ENCODE results near the gene ZSCAN5B. TPM values are rescaled to one million over a fixed set of nuclear protein-coding genes. Genes with fewer than 3 reads are reported as not detected.

ZSCAN5B gene
- total and polyA plus RNA-seq, 2 of the 13 experiments (the other 11 are each of a cell fraction or from before 2014, with no cell fraction given): not detected

DNA sequence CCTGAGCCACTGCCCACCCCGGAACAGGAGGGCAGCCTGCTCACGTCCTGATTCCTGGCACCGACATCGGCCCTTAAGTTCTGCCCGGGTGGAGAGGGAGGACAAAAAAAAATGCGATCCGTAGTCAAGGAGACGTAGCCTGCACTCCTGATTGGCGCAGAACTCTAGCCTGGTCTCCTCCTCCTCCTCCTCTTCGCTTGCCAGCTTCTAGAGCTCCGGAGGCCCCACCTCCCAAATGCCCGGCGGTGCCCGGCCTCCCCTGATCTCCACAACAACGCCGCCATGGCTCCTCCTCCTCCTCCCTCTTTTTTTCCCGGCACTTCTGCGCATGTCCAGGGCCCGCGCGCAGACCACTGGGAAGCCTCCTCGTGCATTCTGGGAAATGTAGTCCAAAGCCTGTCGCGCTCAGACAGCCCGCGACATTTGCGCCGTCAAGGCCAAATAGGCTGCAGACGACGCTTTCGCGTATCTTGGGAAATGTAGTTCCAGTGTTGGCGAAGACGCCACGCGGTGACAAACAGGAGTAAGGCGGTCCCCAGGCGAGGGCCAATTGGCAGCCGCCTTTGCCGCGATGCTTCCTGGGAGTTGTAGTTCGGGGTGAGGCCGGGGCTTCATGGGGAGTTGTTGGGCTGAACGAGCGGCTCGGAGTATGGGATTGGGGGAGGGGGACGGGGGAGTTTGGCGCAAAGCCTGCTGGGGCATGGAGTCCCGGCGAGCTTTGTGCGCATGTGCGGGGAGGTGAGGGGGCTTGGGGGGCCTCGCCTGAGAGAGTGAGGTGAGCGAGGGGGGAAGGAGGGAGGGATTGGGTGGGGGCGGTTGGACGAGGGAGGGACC is 56.8 kb downstream of the ZSCAN5B start, which contains the start of gene ZNF444 (continued):
- TF ChIP-seq, protein P1, sequence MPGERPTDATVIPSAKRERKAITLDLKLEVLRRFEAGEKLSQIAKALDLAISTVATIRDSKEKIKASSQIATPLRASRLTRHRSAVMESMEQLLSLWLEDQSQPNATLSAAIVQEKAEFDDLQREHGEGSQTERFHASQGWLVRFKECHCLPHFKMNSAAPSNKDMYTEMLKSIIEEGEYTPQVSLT (CRISPR knock-in tag; IDR thresholded peaks at IDR 0.05; ENCODE audit: borderline replicate concordance, low read depth): no peak
- TF ChIP-seq ZNF317 (CRISPR knock-in tag; IDR thresholded peaks at IDR 0.05) (no peak; the same call in 1 of the 2 replicates), SALL2 (CRISPR knock-in tag; IDR thresholded peaks at IDR 0.05) (peak; percentile 80; the same call in 1 of the 2 replicates), ZNF709 (CRISPR knock-in tag; IDR thresholded peaks at IDR 0.05) (no peak), CEBPG (CRISPR knock-in tag; IDR thresholded peaks at IDR 0.05) (no peak), HNF4G (IDR thresholded peaks at IDR 0.05; ENCODE audit: borderline replicate concordance, low read depth, low read length) (no peak), HNF4G (CRISPR knock-in tag; IDR thresholded peaks at IDR 0.05; ENCODE audit: borderline replicate concordance, low read depth) (no peak), PRMT3 (CRISPR knock-in tag; IDR thresholded peaks at IDR 0.05; ENCODE audit: borderline replicate concordance, low read depth) (no peak), FOSL1 (CRISPR knock-in tag; IDR thresholded peaks at IDR 0.05; ENCODE audit: borderline replicate concordance) (no peak), ZNF781 (CRISPR knock-in tag; IDR thresholded peaks at IDR 0.05; ENCODE audit: borderline replicate concordance, not compliant biosample characterization) (no peak), ZSCAN31 (CRISPR knock-in tag; IDR thresholded peaks at IDR 0.05; ENCODE audit: low read depth) (peak; percentile 86; the same call in 1 of the 2 replicates), ZNF788 (CRISPR knock-in tag; IDR thresholded peaks at IDR 0.05; ENCODE audit: borderline replicate concordance) (peak; percentile 78; the same call in 1 of the 2 replicates), ZFX (CRISPR knock-in tag; IDR thresholded peaks at IDR 0.05; ENCODE audit: low read depth) (peak; percentile 70; the same call in 1 of the 2 replicates)
- TF ChIP-seq, protein P2, sequence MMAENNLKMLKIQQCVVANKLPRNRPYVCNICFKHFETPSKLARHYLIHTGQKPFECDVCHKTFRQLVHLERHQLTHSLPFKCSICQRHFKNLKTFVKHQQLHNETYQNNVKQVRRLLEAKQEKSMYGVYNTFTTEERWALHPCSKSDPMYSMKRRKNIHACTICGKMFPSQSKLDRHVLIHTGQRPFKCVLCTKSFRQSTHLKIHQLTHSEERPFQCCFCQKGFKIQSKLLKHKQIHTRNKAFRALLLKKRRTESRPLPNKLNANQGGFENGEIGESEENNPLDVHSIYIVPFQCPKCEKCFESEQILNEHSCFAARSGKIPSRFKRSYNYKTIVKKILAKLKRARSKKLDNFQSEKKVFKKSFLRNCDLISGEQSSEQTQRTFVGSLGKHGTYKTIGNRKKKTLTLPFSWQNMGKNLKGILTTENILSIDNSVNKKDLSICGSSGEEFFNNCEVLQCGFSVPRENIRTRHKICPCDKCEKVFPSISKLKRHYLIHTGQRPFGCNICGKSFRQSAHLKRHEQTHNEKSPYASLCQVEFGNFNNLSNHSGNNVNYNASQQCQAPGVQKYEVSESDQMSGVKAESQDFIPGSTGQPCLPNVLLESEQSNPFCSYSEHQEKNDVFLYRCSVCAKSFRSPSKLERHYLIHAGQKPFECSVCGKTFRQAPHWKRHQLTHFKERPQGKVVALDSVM (CRISPR knock-in tag; IDR thresholded peaks at IDR 0.05): peak; percentile 67
- TF ChIP-seq, protein P3, sequence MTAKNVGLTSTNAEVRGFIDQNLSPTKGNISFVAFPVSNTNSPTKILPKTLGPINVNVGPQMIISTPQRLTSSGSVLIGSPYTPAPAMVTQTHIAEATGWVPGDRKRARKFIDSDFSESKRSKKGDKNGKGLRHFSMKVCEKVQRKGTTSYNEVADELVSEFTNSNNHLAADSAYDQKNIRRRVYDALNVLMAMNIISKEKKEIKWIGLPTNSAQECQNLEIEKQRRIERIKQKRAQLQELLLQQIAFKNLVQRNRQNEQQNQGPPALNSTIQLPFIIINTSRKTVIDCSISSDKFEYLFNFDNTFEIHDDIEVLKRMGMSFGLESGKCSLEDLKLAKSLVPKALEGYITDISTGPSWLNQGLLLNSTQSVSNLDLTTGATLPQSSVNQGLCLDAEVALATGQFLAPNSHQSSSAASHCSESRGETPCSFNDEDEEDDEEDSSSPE (CRISPR knock-in tag; IDR thresholded peaks at IDR 0.05): peak; percentile 75
- TF ChIP-seq, protein P4, sequence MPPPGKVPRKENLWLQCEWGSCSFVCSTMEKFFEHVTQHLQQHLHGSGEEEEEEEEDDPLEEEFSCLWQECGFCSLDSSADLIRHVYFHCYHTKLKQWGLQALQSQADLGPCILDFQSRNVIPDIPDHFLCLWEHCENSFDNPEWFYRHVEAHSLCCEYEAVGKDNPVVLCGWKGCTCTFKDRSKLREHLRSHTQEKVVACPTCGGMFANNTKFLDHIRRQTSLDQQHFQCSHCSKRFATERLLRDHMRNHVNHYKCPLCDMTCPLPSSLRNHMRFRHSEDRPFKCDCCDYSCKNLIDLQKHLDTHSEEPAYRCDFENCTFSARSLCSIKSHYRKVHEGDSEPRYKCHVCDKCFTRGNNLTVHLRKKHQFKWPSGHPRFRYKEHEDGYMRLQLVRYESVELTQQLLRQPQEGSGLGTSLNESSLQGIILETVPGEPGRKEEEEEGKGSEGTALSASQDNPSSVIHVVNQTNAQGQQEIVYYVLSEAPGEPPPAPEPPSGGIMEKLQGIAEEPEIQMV (CRISPR knock-in tag; IDR thresholded peaks at IDR 0.05; ENCODE audit: low read depth): no peak
- TF ChIP-seq, protein P5, sequence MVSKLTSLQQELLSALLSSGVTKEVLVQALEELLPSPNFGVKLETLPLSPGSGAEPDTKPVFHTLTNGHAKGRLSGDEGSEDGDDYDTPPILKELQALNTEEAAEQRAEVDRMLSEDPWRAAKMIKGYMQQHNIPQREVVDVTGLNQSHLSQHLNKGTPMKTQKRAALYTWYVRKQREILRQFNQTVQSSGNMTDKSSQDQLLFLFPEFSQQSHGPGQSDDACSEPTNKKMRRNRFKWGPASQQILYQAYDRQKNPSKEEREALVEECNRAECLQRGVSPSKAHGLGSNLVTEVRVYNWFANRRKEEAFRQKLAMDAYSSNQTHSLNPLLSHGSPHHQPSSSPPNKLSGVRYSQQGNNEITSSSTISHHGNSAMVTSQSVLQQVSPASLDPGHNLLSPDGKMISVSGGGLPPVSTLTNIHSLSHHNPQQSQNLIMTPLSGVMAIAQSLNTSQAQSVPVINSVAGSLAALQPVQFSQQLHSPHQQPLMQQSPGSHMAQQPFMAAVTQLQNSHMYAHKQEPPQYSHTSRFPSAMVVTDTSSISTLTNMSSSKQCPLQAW (CRISPR knock-in tag; IDR thresholded peaks at IDR 0.05): peak; percentile 94
- TF ChIP-seq, protein P6, sequence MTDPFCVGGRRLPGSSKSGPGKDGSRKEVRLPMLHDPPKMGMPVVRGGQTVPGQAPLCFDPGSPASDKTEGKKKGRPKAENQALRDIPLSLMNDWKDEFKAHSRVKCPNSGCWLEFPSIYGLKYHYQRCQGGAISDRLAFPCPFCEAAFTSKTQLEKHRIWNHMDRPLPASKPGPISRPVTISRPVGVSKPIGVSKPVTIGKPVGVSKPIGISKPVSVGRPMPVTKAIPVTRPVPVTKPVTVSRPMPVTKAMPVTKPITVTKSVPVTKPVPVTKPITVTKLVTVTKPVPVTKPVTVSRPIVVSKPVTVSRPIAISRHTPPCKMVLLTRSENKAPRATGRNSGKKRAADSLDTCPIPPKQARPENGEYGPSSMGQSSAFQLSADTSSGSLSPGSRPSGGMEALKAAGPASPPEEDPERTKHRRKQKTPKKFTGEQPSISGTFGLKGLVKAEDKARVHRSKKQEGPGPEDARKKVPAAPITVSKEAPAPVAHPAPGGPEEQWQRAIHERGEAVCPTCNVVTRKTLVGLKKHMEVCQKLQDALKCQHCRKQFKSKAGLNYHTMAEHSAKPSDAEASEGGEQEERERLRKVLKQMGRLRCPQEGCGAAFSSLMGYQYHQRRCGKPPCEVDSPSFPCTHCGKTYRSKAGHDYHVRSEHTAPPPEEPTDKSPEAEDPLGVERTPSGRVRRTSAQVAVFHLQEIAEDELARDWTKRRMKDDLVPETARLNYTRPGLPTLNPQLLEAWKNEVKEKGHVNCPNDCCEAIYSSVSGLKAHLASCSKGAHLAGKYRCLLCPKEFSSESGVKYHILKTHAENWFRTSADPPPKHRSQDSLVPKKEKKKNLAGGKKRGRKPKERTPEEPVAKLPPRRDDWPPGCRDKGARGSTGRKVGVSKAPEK (CRISPR knock-in tag; IDR thresholded peaks at IDR 0.05; ENCODE audit: borderline replicate concordance): no peak
